ENCODE data around the gene ZFYVE21. TPM values are rescaled to one million over a fixed set of nuclear protein-coding genes. Genes with fewer than 3 reads are reported as not detected.

Gene ZFYVE21
- total RNA-seq, 1 experiment from 2014 or later: 66.2 TPM

GRCh38 chr14:103743691-103744090, 28.1 kb downstream of the ZFYVE21 start:
- no TSS peak for BruUV-seq (replicated peaks)
- Histone ChIP-seq H3K9me3 (no peaks in the 10 kb centered on the region), H3K4me1 (no peaks in the 10 kb centered on the region), H3K36me3 (ENCODE audit: control insufficient read depth, insufficient read depth, low read length) (peaks cover 2% of the 10 kb centered on the region; the same call in 1 of the 2 replicates), H3K27me3 (replicated peaks; ENCODE audit: control insufficient read depth, insufficient read depth, low read length) (no peaks in the 10 kb centered on the region), H3K4me3 (ENCODE audit: low read depth, low read length) (no peak overlapping the region)
- Mint-ChIP-seq H3K9me3 (ENCODE audit: unreplicated experiment) (no peaks in the 10 kb centered on the region), H3K36me3 (ENCODE audit: insufficient read depth, unreplicated experiment) (no peaks in the 10 kb centered on the region), H3K4me1 (ENCODE audit: low read depth, unreplicated experiment) (no peaks in the 10 kb centered on the region), H3K4me3 (ENCODE audit: unreplicated experiment) (no peak overlapping the region), H3K27me3 (ENCODE audit: insufficient read depth, unreplicated experiment) (no peaks in the 10 kb centered on the region), H3K27ac (ENCODE audit: unreplicated experiment) (no peak overlapping the region)
- CTCF ChIA-PET: no interaction called here
- POLR2A ChIA-PET: no interaction called here
- intact Hi-C loops (cut with micrococcal nuclease; ENCODE audit: unreplicated experiment): no loop called here
- no peak for TF ChIP-seq CTCF (IDR thresholded peaks at IDR 0.05; ENCODE audit: insufficient read depth in 1 of 2, low read depth in 1 of 2, low read length in 1 of 2, severe bottlenecking in 1 of 2, unreplicated experiment in 1 of 2)
- no peak for DNase-seq

- BruUV-seq (replicated peaks): no TSS peak
- H3K36me3 Mint-ChIP-seq (ENCODE audit: insufficient read depth, unreplicated experiment): no peaks in the 10 kb centered on the region
- Histone ChIP-seq H3K4me1 (no peaks in the 10 kb centered on the region), H3K4me3 (ENCODE audit: low read depth, low read length) (no peak overlapping the region), H3K9me3 (no peaks in the 10 kb centered on the region), H3K27me3 (replicated peaks; ENCODE audit: control insufficient read depth, insufficient read depth, low read length) (no peaks in the 10 kb centered on the region), H3K36me3 (ENCODE audit: control insufficient read depth, insufficient read depth, low read length) (no peaks in the 10 kb centered on the region)
- intact Hi-C loops (cut with micrococcal nuclease; ENCODE audit: unreplicated experiment): no loop called here
- DNase-seq: no peak
- ChIA-PET POLR2A (no interaction called here), CTCF (interaction anchor here (0.5 to 0.6 kb wide), 3 partner anchors 63 to 986 kb away, joined by 3 to 4 read pairs (median 3); partner anchors contain the start of gene ASPG)
- H3K4me1 Mint-ChIP-seq (ENCODE audit: low read depth, unreplicated experiment): no peaks in the 10 kb centered on the region
- H3K27ac Mint-ChIP-seq (ENCODE audit: unreplicated experiment): no peak overlapping the region
- H3K27me3 Mint-ChIP-seq (ENCODE audit: insufficient read depth, unreplicated experiment): no peaks in the 10 kb centered on the region
- H3K4me3 Mint-ChIP-seq (ENCODE audit: unreplicated experiment): no peak overlapping the region
- no peaks in the 10 kb centered on the region for H3K9me3 Mint-ChIP-seq (ENCODE audit: unreplicated experiment)
- TF ChIP-seq CTCF (IDR thresholded peaks at IDR 0.05; ENCODE audit: insufficient read depth in 1 of 2, low read depth in 1 of 2, low read length in 1 of 2, severe bottlenecking in 1 of 2, unreplicated experiment in 1 of 2): no peak
These were observed 29.2 kb downstream of the ZFYVE21 start for GRCh38 chr14:103744621-103745395.

- H3K36me3 ChIP-seq (ENCODE audit: control insufficient read depth, insufficient read depth, low read length): no peaks in the 10 kb centered on the region
- H3K36me3 Mint-ChIP-seq (ENCODE audit: insufficient read depth, unreplicated experiment): no peaks in the 10 kb centered on the region
- H3K27ac Mint-ChIP-seq (ENCODE audit: unreplicated experiment): no peak overlapping the region
- TF ChIP-seq CTCF (IDR thresholded peaks at IDR 0.05; ENCODE audit: insufficient read depth in 1 of 2, low read depth in 1 of 2, low read length in 1 of 2, severe bottlenecking in 1 of 2, unreplicated experiment in 1 of 2): no peak
- intact Hi-C loops (cut with micrococcal nuclease; ENCODE audit: unreplicated experiment): no loop called here
- DNase-seq: no peak
- no TSS peak for BruUV-seq (replicated peaks)
- ChIA-PET CTCF (no interaction called here), POLR2A (no interaction called here)
- H3K9me3 Mint-ChIP-seq (ENCODE audit: unreplicated experiment): no peaks in the 10 kb centered on the region
- H3K27me3 ChIP-seq (replicated peaks; ENCODE audit: control insufficient read depth, insufficient read depth, low read length): no peaks in the 10 kb centered on the region
- no peak overlapping the region for H3K4me3 Mint-ChIP-seq (ENCODE audit: unreplicated experiment)
- H3K4me1 ChIP-seq: no peaks in the 10 kb centered on the region
- H3K4me3 ChIP-seq (ENCODE audit: low read depth, low read length): no peak overlapping the region
- H3K27me3 Mint-ChIP-seq (ENCODE audit: insufficient read depth, unreplicated experiment): no peaks in the 10 kb centered on the region
- no peaks in the 10 kb centered on the region for H3K9me3 ChIP-seq
- H3K4me1 Mint-ChIP-seq (ENCODE audit: low read depth, unreplicated experiment): no peaks in the 10 kb centered on the region
These were observed 29.8 kb downstream of the ZFYVE21 start for GRCh38 chr14:103745424-103745823.

Measured in Caco-2 (cell line).